LNCaP clone FGC (cell line): ENCODE results near the gene SLC35B2.

ENCODE experiments used
- DNase-seq: peaks from one replicate; pipeline ENCODE4 v3.0.0-alpha.2; 2011; ENCODE audit warnings: low read depth
- H3K4me3 ChIP-seq: 2 replicates; pipeline ENCODE4 v1.5.1; 2011; ENCODE audit warnings: mild to moderate bottlenecking, low read depth, low read length, control low read depth
- TF ChIP-seq, protein P1 (sequence below): IDR thresholded peaks from 2 replicates; pipeline ENCODE4 v1.5.1; 2012; ENCODE audit warnings: mild to moderate bottlenecking; ENCODE audit not compliant: control insufficient read depth, insufficient read depth; ENCODE audit errors: extremely low read depth

The SLC35B2 gene

DNA sequence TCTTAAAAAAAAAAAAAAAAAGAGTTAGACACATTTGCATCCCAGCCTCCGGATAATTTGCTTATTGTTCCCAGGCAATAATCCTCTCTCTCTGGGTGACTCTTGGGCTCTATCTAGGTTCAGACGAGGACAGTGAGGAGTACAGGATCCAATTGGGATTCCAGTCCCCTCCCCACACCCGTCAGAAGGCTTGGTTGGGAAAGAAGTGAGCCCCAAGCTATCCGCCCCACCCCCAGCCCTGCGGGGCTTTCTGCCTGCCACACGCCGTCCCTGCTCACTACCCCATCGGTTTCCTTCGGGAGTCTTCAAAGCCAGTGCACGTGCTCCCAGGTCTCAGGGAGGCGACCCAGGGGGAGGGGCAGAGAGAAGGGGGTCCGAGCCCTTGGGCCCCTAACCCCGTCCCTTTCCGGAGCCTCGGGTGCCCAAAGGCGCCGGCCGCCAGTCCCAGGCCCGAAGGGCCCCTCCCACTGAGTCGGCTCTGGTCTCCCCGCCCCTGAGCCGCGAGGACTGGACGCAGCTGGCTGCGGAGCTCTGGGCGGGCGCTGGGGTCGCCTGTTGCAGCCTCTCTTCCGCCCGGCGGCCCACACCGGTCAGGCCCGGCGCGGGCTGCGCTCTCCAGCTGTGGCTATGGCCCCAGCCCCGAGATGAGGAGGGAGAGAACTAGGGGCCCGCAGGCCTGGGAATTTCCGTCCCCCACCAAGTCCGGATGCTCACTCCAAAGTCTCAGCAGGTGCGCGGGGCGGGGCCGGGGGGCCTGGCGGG, 38.1 kb downstream of the SLC35B2 start:
- no peak for DNase-seq
- no peak overlapping the region for H3K4me3 ChIP-seq
- TF ChIP-seq, protein P1, sequence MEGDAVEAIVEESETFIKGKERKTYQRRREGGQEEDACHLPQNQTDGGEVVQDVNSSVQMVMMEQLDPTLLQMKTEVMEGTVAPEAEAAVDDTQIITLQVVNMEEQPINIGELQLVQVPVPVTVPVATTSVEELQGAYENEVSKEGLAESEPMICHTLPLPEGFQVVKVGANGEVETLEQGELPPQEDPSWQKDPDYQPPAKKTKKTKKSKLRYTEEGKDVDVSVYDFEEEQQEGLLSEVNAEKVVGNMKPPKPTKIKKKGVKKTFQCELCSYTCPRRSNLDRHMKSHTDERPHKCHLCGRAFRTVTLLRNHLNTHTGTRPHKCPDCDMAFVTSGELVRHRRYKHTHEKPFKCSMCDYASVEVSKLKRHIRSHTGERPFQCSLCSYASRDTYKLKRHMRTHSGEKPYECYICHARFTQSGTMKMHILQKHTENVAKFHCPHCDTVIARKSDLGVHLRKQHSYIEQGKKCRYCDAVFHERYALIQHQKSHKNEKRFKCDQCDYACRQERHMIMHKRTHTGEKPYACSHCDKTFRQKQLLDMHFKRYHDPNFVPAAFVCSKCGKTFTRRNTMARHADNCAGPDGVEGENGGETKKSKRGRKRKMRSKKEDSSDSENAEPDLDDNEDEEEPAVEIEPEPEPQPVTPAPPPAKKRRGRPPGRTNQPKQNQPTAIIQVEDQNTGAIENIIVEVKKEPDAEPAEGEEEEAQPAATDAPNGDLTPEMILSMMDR = no peak

DNA sequence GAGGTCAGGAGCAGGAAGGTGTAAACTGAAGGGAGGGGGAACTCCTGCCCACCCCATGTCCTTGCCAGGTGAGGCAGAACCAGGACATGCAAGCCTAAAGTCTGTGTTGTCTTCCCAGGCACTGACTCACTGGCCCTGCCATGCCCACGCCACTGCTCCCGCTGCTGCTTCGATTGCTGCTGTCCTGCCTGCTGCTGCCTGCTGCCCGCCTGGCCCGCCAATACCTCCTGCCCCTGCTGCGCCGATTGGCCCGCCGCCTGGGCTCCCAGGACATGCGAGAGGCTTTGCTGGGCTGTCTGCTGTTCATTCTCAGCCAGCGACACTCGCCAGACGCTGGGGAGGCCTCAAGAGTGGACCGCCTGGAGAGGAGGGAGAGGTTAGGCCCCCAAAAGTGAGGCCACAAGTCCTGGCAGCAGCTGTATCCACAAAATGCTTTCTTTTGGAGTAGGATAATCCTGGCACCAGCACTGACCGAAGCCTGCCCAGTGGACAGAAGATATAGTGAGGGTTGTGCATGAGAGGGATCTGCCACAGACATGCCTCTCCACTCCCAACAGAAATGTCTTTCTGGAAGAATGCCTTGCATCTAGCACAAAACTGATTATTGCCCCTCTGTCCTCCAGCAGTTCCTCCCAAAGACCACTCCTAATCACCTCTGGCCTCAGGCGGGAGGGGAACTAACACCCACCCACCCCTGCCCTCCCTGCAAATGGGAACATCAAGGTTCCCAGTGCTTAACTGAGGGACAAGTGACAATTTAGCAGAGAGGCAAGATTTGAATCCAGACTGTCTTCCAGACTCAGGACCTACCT, 39.8 kb downstream of the SLC35B2 start:
- DNase-seq = no peak
- TF ChIP-seq, protein P1 = no peak
- no peak overlapping the region for H3K4me3 ChIP-seq

DNA sequence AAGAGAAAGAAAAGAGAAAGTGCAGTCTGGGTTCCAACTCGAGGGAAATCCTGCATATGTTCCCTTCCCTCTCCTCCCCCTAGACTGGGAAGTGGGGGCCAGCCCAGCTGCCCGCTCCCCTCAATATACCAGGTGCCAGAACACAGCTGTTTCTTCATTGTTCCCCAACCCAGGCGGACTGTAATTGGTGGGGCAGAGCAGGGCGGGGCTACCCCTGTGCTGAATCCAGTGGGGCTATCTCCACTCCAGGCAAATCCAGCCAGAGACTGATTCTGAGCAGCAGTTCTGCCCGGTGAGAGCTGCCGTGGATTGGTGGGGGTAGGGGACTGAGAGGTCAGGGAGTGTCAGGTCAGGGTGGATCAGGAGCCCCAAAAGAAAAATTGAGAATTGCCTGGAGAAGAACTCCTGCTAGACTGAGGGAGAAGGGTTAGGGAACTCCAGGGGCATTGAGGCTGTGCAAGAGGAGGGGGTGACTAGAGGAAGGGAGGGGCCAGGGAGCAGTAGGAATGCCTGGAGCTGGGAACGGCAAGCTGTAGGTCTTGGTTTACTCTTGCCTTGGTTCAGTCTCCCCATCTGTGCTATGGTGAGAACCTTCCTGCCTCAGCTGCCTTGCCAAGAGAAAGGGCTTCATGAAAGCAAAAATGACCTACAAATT, 40.5 kb downstream of the SLC35B2 start, which contains the start of gene MYMX:
Gene MYMX, plus strand, starts transcription at position 250 of the 655 bp plus-strand sequence. CDS start 546 bp downstream, outside the sequence.
- TF ChIP-seq, protein P1 = no peak
- H3K4me3 ChIP-seq = no peak within 1 kb of the TSS
- DNase-seq = no peak

DNA sequence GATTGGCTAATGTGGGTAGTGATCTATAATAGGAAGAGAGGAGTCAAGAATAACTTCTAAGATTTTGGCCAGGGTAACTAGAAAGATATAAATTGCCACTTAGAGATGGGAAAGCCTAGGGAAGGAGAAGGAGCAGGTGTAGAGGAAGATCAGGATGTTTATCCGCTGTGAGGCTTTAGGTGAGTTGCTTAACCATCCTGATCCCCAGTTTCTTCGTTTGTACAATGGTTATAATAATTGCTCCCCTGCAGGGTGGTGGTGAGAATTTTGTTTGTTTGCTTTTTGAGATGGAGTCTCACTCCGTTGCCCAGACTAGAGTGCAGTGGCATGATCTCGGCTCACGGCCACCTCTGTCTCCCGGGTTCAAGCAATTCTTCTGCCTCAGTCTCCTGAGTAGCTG, 43.0 kb downstream of the SLC35B2 start:
- no peak for DNase-seq
- H3K4me3 ChIP-seq = no peak overlapping the region
- TF ChIP-seq, protein P1 = no peak

DNA sequence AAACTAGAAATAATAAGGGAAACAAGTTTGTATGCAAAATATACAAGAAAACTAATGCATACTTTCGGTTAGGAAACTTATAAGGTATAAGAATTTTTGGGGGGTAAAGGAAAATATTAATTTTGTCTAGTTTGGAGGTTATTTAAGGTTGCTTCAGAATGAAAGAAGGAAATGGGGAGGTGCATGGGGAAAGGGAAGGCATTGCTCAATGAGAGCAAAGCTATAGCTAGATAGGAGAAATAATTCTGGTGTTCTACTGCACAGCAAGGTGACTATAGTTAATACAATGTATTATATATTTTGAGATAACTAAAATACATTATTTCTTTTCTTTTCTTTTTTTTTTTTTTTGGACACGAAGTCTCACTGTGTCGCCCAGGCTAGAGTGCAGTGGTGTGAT, 46.0 kb downstream of the SLC35B2 start:
- no peak for DNase-seq
- no peak overlapping the region for H3K4me3 ChIP-seq
- TF ChIP-seq, protein P1 = no peak

DNA sequence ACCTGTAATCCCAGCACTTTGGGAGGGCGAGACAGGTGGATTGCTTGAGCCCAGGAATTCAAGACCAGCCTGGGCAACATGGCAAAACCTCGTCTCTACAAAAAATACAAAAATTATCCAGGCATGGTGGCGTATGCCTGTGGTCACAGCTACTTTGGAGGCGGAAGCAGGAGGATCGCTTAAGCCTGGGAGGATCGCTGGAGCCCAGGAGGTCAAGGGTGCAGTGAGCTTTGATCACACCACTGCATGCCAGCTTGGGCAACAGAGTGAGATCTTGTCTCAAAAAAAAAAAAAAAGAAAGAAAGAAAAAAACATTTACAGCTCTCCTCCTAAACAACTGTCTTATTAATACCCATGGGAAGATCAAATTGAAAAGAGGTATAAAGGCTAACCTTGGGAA, 49.4 kb downstream of the SLC35B2 start:
- TF ChIP-seq, protein P1 = no peak
- no peak for DNase-seq

More for the DNA sequence above, 49.4 kb downstream of the SLC35B2 start:
- no peak overlapping the region for H3K4me3 ChIP-seq
